ENCODE results near the gene PHLDB2.

- TF ChIP-seq CTCF (IDR thresholded peaks at IDR 0.05; ENCODE audit: insufficient read depth, low read depth, low read length) (no peak), EZH2 (IDR thresholded peaks at IDR 0.05; ENCODE audit: insufficient read depth, low read length) (no peak)
Observed at GRCh38 chr3:112001526-112001925, 142.5 kb downstream of the PHLDB2 start.
